Dedifferentiated amniotic fluid mesenchymal stem cell (primary cell): ENCODE measurements around the gene LPIN1.
A peak's percentile ranks its signal among the peaks of the same experiment; 100 is the strongest.

ENCODE experiments used
- DNase-seq: peaks from one replicate; pipeline ENCODE4 v3.0.0-alpha.2; 2016; ENCODE audit errors: extremely low spot score

Gene LPIN1

GRCh38 chr2:11784747-11785610 lies 38.5 kb downstream of the LPIN1 start:
- DNase-seq = peak; percentile 21

- no peak for DNase-seq
Observed at GRCh38 chr2:11785611-11785940, 39.1 kb downstream of the LPIN1 start.

GRCh38 chr2:11786191-11786590 lies 39.8 kb downstream of the LPIN1 start:
- DNase-seq = no peak

- DNase-seq = no peak
Observed at GRCh38 chr2:11786592-11786991, 40.2 kb downstream of the LPIN1 start.

GRCh38 chr2:11787991-11788390 lies 41.6 kb downstream of the LPIN1 start:
- no peak for DNase-seq

GRCh38 chr2:11788461-11789124 lies 42.2 kb downstream of the LPIN1 start:
- no peak for DNase-seq

GRCh38 chr2:11789243-11789642 lies 42.8 kb downstream of the LPIN1 start:
- DNase-seq = no peak

- DNase-seq = no peak
Observed at GRCh38 chr2:11790228-11790627, 43.8 kb downstream of the LPIN1 start.

GRCh38 chr2:11795590-11795989 lies 49.2 kb downstream of the LPIN1 start:
- no peak for DNase-seq

GRCh38 chr2:11796190-11797171 lies 50.0 kb downstream of the LPIN1 start:
- peak; percentile 65 for DNase-seq

GRCh38 chr2:11797846-11798245 lies 51.4 kb downstream of the LPIN1 start:
- no peak for DNase-seq

- DNase-seq = no peak
Observed at GRCh38 chr2:11798701-11799435, 52.4 kb downstream of the LPIN1 start.

- no peak for DNase-seq
Observed at GRCh38 chr2:11799826-11800225, 53.4 kb downstream of the LPIN1 start.

- DNase-seq = no peak
Observed at GRCh38 chr2:11802782-11803191, 56.4 kb downstream of the LPIN1 start.

GRCh38 chr2:11805024-11805423 lies 58.6 kb downstream of the LPIN1 start:
- DNase-seq = no peak

GRCh38 chr2:11805920-11806319 lies 59.5 kb downstream of the LPIN1 start:
- no peak for DNase-seq

GRCh38 chr2:11807156-11808015 lies 61.0 kb downstream of the LPIN1 start:
- no peak for DNase-seq

GRCh38 chr2:11808016-11808400 lies 61.6 kb downstream of the LPIN1 start:
- DNase-seq = no peak

GRCh38 chr2:11809586-11810236 lies 63.3 kb downstream of the LPIN1 start:
- no peak for DNase-seq
